CD4-positive, alpha-beta T cell treated with Interleukin-4 for 1 hour (primary cell): Measurements from ENCODE around the gene RNASE2.
"Not testable (repeated sequence)": the region's sequence is repeated elsewhere in the genome, so short reads cannot be mapped to it uniquely, and the experiment has no call there.

Source experiments
- DNase-seq, 2 donors: peaks; one replicate each; pipeline ENCODE4 v3.0.0-alpha.2; 2020 to 2022

RNASE2 gene

GRCh38 chr14:20954736-20955537 lies at the start of gene RNASE2:
TSS of gene RNASE2 (plus strand) at chr14:20955487. CDS start at chr14:20955772, 285 bp downstream.
- not testable (repeated sequence) for DNase-seq

DNA sequence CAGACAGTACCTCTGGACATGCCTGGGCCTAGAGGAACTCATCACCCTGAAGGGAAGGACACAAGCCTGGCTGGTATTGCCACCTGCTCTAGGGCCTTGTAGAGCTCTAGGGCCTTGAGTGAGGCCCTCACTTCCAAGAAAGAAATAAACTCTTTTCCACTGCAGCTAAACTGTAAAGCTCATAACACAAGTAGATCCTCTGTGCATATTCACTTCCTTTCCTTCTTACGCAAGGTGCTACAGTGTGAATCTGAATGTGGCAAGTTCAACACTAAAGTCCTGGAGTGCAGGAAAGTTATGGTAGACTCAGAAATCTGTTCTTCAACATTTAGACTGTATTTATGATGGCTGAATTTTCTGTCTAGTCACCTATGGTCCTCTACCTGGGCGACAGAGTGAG lies 49.6 kb upstream of the RNASE2 start:
- no peak for DNase-seq

DNA sequence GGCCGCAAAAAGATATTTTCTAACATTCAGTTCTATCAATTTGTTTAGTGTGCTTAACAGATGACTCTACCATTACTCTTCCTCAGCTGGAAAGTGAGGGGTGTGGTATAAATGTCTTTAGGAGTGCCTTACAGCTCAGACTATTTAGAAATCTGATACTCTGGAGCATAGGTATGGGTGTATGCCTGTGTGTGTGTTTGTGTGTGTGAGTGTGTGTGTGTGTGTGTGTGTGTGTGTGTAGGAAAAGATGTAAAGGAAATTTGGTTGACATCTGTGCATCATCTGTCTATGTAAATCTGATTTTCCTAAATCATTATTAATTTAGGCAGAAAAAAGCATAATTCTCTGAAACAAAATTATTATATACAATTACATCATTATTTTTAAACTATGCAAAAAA lies 48.1 kb upstream of the RNASE2 start:
- no peak for DNase-seq

- DNase-seq, result not testable (repeated sequence)
These were observed 44.5 kb upstream of the RNASE2 start for GRCh38 chr14:20910822-20911221.

GRCh38 chr14:20919038-20919756 lies 36.1 kb upstream of the RNASE2 start:
- peak in 1 of 2 donors; percentile 24 for DNase-seq

DNA sequence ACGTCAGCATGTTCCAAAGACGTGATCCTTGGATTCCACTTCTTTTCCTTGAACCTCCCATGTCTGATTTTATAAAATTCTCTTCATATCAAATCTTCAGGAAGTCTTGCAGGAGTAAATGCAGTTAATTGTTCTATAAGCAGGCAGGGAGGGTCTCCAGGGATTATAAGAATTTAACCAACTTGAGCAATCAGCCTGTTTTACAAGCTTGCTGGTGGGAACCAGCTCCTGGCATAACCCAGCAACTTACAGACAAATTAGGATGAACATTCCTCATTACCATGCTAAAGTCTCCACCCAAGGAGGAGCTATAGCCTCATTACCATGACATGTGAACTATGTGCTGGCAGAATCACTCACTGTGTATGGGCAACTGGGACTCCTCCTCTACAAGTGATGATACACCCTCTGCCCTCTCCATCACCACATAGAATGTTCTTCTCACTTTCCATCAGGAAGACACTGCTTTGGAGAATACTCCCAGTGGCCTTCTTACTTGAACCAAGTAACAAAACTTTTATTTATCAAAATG lies 31.5 kb upstream of the RNASE2 start:
- DNase-seq, result not testable (repeated sequence)

DNA sequence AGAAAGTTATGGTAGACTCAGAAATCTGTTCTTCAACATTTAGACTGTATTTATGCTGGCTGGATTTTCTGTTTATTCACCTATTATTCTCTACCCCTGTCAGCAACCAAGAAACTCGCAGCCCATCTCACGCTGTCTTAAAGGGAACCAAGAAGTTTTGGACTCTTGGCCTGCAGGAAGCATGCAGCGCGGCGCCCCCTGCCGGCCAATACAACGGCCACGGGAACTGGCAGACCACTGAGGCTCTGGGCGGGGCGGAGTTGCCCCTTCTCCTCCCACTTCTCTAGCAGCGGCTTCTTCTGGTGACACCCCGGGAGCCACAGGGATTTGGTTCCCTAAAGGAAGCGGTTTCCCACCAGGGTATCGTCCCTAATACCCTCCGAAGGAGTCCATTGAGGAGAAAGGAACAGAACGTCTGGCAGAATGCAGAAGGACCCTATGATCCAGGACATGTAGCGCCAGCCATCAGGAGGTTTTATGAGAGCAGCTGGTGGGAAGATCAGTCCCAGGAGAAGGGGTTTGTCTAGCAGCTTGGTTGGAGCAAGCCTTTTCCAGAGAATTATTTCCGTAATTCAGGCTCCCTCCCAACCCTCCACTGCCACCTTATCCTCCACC lies 21.0 kb upstream of the RNASE2 start:
- no peak for DNase-seq

- no peak for DNase-seq
These were observed 19.8 kb upstream of the RNASE2 start for GRCh38 chr14:20935303-20935984.

- peak in 1 of 2 donors; percentile 23 for DNase-seq
These were observed 10.1 kb upstream of the RNASE2 start for GRCh38 chr14:20945146-20945545.

DNA sequence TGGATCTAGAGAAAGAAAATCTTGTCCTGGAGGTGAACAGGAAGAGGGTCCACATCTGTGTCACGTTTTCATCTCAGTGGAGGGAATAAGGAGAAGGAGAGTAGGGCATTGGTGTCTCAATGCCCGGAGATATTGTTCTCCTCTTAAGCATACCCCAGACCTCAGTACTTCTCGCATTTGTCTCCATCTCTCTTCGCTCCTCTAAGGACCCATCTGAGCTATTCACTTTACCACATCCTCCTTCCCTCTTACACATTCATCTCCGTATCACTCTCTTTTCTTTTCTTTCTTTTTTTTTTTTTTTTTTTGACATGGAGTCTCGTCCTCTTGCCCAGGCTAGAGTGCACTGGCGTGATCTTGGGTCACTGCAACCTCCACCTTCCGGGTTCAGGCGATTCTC lies 8.6 kb upstream of the RNASE2 start:
- DNase-seq, result not testable (repeated sequence)

DNA sequence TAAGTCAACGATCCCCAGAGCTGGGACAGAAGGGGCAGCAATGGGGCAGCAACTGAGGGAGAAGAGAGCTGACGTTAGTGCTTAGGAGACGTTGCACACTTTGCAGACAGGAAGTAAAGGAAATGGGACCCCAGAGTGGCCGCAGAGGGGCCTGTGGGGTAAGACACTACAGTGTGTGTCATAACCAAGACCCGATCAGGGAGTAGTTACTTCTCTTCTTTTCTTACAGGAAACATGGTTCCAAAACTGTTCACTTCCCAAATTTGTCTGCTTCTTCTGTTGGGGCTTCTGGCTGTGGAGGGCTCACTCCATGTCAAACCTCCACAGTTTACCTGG lies 219 bp downstream of the RNASE2 start:
- not testable (repeated sequence) for DNase-seq

GRCh38 chr14:20956376-20956976 lies 1.2 kb downstream of the RNASE2 start:
- DNase-seq, result no peak

GRCh38 chr14:20958946-20959345 lies 3.7 kb downstream of the RNASE2 start:
- not testable (repeated sequence) for DNase-seq

- no peak for DNase-seq
These were observed 14.0 kb downstream of the RNASE2 start for GRCh38 chr14:20969336-20969735.

DNA sequence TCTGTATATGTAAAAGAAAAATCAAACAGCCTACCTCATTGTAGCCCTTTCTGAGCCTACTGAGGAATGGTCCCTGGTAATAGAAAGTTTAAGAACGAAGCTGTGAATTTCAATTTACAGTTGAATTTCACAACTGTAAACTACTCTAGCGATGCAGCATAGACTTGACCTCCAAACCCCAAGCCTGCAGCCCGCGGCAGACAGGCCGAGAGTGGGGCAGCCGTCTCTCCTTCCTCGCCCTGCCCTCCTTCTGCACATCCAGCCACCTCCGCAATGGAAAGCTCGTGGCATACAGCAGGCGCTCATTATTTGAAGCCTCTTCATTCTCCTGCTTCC lies 15.3 kb downstream of the RNASE2 start:
- no peak for DNase-seq

DNA sequence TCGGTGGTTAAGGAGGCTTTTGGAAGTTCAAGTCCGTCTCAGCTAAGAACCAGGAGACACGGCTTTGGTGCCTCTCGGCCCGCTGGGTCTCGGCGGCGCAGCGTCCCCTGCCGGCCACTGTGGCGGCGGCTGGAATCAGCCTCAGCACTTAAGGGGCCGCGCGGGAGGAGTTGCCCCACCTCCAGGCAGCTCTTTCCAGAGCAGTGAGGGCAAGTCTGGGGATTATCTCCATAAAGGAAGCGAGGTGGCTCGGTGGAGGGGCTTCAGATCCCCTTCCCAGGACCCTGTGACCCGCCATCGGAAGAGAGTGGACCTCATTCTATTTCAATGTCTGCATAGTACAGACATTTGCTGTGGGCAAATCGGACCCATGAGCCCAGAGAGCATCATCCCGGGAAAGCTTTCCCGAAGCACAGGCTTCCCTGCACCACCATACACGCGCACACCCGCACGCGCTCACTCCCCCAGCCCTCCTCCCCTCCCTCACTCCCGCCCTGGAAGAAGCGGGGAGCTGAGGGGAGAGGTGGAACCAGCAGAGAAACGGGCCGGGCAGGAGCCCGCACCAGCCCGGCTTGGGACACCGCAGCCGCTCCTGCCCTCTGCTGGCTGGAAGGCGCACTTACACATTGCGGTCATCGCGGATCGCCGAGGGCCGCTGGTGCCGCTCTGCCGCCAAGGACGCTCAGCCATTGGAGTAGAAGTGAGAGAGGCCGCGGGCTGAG lies 15.9 kb downstream of the RNASE2 start:
- DNase-seq, result peak; percentile 79 to 80

DNA sequence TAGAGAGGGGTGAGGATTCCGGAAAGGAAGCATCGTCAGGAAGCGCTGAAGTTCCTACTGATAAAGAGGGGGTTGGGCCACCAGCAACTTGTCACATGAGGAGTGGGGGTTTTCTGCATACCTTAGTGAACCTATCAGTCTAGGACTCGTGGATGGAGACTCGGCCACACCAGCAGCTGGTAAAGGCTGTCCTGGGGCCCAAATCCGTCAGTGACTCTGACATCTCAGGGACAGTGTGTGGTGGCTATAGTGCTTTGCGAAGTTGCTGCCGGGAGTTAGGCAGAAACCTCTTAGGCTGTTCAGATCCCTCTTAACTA lies 16.4 kb downstream of the RNASE2 start:
- no peak for DNase-seq

GRCh38 chr14:20973501-20973900 lies 18.2 kb downstream of the RNASE2 start:
- DNase-seq, result no peak

GRCh38 chr14:20976291-20976690 lies 21.0 kb downstream of the RNASE2 start:
- no peak for DNase-seq

DNA sequence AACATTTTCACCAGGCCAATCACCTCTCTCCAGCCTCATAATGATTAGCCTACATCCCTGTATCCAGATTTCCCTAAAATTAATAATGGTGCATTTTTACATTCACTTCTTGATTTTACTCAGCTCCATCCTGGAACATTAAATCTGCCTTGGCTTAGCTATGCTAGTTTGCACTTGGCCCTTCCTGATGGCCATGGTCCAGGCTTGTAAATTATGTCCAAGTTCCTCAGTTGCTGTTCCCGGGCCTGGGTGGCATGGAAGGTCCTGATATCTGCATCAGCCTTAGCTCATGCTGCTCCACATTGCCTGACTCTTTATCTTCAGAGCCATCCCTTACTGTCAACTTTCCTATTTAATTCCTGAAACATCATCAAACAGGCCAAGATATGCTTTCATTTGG lies 23.4 kb downstream of the RNASE2 start:
- no peak for DNase-seq

DNA sequence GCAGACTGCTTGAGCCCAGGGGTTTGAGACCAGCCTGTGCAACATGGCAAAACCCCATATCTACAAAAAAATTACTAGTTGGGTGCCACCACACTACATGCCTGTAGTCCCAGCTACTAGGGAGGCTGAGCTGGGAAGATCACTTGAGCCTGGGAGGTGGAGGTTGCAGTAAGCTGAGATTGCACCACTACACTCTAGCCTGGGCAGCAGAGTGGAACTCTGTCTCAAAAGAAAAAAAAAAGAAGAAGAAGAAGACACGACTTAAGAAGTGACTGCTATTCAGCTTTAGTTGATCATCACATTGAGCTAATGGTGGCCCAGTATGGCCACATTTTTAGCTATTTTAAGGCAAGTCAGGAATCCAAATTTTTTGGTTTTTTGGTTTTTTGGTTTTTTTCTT lies 25.6 kb downstream of the RNASE2 start:
- no peak for DNase-seq
